CD4-positive, alpha-beta T cell treated with Interleukin-17A for 1 hour (primary cell): ENCODE results near the gene CMTM1.

ENCODE experiments used
- DNase-seq: peaks from one replicate; pipeline ENCODE4 v3.0.0-alpha.2; 2020

CMTM1 gene, protein sequence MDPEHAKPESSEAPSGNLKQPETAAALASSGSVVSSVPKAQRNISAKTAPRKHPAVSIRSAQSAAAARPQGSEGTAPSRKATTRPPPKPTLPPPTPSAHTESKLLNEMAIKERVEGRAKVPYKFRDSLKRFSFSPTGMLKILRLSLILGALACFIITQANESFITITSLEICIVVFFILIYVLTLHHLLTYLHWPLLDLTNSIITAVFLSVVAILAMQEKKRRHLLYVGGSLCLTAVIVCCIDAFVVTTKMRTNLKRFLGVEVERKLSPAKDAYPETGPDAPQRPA

DNA sequence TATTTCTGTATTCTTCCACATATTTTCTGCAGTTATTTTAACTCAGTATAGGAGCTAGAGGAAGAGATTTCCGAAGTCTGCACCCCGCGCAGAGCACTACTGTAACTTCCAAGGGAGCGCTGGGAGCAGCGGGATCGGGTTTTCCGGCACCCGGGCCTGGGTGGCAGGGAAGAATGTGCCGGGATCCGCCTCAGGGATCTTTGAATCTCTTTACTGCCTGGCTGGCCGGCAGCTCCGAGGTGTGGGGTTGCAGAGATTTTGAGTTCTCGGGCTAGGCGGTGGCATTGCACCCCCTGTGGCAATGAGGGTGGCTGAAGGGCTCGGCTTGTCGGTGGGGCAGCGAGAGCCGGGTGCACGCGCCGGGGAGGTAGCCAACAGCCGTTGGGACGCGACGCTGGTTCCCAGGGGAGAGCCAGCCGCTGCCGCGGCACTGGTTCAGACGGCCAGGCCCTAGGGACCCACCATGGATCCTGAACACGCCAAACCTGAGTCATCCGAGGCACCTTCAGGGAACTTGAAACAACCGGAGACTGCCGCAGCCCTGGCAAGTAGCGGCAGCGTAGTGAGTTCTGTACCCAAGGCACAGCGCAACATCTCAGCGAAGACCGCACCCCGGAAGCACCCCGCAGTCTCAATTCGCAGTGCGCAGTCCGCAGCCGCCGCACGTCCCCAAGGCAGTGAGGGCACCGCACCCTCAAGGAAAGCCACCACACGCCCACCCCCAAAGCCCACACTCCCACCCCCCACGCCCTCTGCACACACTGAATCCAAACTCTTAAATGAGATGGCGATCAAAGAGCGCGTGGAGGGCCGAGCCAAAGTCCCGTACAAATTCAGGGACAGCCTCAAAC lies at the start of gene CMTM1:
CMTM1 (plus strand) TSS at position 389 of the 851 bp plus-strand sequence; CDS start at position 464, 75 bp downstream.
- DNase-seq = no peak

DNA sequence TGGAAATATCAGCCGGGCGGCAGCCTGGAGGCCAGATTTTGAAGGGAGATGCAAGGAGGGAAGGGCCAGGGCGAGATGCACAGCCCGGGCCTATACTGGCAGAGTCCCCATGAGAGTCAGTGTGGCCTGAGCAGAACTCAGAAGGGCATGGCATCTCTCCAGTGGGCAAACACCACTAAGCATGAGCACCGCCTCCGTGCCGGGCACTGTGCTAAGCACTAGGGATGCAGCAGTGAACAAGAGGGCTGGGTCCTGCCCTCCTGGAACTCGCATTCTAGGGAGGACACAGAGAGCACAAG lies 49.8 kb upstream of the CMTM1 start:
- DNase-seq = no peak

GRCh38 chr16:66516808-66517585 lies 49.2 kb upstream of the CMTM1 start:
- DNase-seq = peak; percentile 89

DNA sequence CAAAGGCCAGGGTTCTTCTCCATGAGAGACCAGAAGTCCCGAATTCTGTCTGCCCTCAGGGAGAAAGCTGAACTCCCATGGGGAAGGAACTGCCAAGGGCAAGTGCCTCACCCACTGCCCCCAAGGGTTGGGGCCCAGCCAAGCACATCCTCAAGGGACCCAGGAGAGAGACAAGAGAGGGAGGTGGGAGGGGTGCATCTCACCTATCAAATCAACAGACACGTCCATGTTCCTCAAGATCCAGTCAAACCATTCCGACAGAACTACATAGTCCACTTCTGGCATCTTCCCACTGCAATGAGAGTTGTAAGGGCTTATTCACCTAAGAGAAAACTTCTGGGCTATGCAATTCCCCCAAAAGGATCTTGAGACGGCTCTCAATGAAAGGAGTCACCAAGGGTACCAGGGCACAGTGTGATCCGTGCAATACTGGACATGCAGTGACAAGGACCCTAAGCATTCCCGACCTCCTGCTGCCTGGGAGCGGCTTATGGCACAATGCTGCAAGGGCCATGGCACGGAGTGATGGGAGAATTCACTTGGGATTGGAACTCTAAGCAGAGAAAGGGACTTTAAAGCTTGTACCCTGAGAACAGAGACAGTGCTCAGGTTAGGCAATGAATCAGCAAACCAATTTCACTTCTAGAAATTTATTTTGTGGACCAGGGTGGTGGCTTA lies 48.5 kb upstream of the CMTM1 start:
- DNase-seq = no peak

DNA sequence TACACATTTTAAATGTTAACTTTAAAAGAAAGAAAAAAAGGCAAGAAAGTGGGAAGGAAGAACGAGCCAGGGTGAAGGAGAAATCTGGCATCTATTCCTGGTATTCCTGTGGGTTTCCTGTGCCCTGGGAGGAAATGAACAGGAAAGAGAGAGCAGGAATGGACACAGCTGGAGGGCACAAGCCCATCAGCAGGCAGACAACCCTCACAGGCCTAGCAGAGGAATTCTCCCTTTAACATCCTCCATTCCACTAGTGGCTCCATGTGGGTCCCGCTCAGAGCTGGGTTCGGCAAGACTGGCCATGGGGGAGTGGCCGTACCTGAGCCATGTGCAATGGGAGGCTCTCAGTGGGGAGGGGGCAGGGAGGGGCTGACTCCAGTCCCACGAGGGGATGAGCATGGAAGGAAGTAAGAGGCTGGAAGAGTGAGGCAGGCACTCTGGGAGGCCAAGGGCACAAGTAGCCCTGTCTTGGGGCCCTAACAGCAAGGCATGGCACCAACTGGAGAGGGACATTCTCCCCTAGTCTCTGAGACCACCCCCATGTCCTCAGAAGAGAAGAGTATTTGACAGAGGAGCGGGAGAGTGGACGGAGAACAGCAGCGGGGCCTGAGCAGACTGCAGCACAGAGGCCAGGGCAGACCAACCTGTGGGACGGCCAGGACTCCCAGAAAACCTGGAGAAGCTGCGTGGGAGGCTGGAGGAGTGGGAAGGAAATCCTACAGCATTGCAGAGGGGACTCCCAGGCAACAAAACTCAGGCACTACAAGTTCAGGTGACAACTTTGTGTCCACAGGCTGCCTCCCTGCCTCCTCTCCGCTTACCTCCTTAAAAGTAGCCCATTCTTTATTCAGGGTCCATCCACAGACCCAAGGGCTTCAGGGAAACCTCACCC lies 46.5 kb upstream of the CMTM1 start:
- no peak for DNase-seq

- no peak for DNase-seq
Observed at GRCh38 chr16:66520406-66521170, 45.7 kb upstream of the CMTM1 start.

DNA sequence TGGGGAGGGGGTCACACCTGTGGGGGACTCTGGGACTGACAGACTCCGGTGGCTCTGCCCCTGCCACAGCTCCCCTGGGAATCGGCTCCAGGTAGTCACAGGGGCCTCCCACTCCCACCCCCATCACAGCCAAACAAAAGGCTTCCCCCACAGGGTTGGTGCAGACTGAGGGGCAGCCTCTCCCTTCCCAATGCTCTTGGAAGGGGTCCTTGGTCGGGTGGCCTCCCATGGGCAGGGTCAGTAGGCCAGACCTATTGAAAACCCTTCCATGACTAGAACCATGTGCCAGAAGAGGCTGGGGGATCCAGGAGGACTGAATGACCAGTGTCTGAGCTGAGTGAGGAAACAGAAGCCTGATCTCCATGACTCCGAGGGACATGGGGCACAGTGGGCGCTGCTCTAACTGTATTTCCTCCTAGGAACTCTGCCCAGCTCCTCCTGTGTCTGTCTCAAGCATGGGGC lies 45.0 kb upstream of the CMTM1 start:
- DNase-seq = no peak

DNA sequence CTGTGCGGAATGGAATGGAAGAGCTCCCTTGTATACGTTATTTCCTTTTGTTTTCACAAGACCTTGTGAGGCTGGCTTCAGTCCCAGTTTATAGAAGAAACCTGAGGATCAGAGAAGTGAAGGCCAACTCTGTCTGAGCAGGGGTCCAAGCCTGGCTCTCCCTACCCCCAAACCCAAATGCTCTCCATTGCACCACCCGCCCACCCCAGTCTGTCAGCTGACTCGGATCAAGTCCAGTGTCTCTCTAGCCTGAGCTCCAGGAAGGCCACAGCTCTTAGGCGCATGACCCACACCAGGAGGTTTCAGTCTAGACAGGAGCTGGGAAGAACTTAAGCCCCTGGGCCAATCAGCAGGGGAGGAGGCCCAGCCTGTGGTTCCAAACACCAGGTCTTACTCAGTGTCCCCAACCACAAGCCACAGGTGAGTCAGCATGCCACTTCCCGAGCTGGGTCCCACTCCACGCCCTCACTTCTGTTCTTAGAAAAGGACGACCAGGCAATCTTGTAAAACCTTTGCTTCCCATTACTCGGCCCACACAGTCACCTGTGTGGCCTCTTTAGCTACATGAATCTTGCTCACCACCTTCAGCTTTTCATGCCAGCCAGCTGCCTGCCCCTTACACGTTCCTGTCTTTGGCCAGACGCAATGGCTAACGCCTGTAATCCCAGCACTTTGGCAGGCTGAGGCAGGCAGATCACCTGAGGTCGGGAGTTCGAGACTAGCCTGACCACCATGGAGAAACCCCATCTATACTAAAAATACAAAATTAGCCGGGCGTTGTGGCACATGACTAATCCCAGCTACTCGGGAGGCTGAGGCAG lies 44.1 kb upstream of the CMTM1 start:
- peak; percentile 84 for DNase-seq

GRCh38 chr16:66522816-66523590 lies 43.2 kb upstream of the CMTM1 start:
- no peak for DNase-seq

DNA sequence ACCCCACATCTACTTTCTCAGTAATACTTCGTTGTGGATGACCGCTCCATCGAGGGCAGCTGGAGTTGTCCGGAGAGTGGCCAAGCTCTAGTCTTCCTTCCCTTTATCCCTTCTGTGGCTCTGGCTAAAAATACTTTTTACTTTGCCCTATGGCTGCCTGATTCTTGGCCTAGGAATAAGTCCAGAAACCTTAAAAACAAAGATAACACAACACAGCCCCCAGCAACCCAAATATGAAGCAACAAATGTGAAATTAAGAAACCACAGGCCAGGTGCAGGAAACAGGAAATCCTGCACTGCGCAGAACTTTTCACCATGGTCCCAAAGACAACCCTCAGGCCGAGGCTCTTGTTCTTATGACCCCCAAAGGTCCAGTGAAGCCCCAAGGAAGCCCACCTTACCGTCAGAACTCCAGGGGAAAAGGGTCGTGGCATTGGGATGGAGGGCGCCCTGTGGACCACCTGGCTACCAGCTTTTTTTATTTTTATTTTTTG lies 42.3 kb upstream of the CMTM1 start:
- peak; percentile 69 for DNase-seq

- peak; percentile 53 for DNase-seq
Observed at GRCh38 chr16:66524601-66525164, 41.6 kb upstream of the CMTM1 start.

- DNase-seq = no peak
Observed at GRCh38 chr16:66525396-66526180, 40.7 kb upstream of the CMTM1 start.

GRCh38 chr16:66528294-66528693 lies 37.9 kb upstream of the CMTM1 start:
- DNase-seq = no peak

GRCh38 chr16:66529475-66529874 lies 36.8 kb upstream of the CMTM1 start:
- no peak for DNase-seq

DNA sequence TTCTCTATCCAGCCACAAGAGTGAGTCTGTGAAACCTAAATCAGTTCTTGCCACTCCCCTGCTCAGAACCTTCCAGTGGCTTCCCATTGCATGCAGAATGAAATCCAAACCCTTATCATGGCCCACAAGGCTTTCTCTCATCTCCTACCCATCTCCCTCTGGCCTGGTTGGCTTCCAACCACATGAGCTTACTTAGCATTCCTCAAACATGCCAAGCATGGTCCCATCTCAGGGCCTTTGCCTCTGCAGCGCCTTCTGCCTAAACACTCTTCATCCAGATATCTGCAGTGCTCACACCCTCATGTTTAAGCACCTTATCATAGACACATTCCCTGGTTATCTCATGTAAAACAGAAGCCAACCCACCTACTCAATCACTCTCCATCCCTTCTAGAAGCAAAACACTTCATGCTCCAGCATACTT lies 31.9 kb upstream of the CMTM1 start:
- no peak for DNase-seq

GRCh38 chr16:66536525-66536924 lies 29.7 kb upstream of the CMTM1 start:
- DNase-seq = no peak

DNA sequence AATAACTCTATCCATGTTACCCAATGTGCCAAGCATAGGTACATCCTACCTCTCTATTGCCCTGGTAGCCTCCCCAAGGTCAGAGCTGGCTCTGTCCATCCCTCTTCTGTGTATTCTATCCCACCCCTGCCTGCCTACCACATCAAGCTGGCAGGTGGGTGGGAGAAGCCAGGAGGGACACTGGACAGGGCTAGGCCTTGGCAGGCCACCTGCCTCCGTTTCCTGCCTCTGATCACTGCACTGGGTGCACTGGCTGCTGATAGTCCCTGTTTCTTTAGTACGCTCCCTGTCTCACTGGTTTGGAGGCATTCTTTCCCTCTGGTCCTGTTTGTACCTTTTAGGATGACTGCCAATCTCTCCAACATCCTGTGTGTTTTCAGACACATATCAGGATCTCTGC lies 29.0 kb upstream of the CMTM1 start:
- DNase-seq = no peak

GRCh38 chr16:66538910-66539309 lies 27.3 kb upstream of the CMTM1 start:
- DNase-seq = no peak
